H4 (cell line): ENCODE data around the gene RNF220. TPM values are rescaled to one million over a fixed set of nuclear protein-coding genes. Genes with fewer than 3 reads are reported as not detected.

ENCODE experiments used
- total RNA-seq: library from RNA; depleted of rRNA; stranded (reverse); fragments of >200 nt; shearing (Covaris generic); gene quantifications from 2 replicates; pipeline ENCODE4 v1.2.3, GENCODE V29; 2014; rRNA removed

The RNF220 gene
- total RNA-seq, 1 experiment from 2014 or later = 65.1 TPM

Other genes starting within 250 kb of the RNF220 start
- gene DMAP1, start 191.8 kb upstream of the RNF220 start, total RNA-seq = 6.3 and 15.3 TPM in 2 replicates
- 108 and 118 TPM in 2 replicates for gene ERI3, start 50.0 kb upstream of the RNF220 start, total RNA-seq